Psoas muscle (tissue), 8 donors: Measurements from ENCODE around the gene SLC38A4. TPM values are rescaled to one million over a fixed set of nuclear protein-coding genes. Genes with fewer than 3 reads are reported as not detected.

Experiments used
- ATAC-seq, 4 donors: fragments of 200-7000 bp; cut with Tn5 transposase; one replicate each; pipeline ENCODE4 v1.9.1; 2020; ENCODE audit warnings: moderate library complexity in 3 of 4, mild to moderate bottlenecking in 2 of 4
- DNase-seq, 2 donors: peaks; one replicate each; pipeline ENCODE4 v3.0.0-alpha.2; 2020
- H3K27ac ChIP-seq: fragments of 200-600 bp; one replicate; pipeline ENCODE4 v1.8.0; 2022
- H3K27me3 ChIP-seq, 3 donors: fragments of 200-600 bp in 1 of 3; one replicate each; pipeline versions ENCODE4 v1.6.1 to v1.8.0; 2013 to 2022; ENCODE audit warnings: low read length in 2 of 3, mild to moderate bottlenecking in 2 of 3, moderate library complexity in 1 of 3; ENCODE audit not compliant: insufficient read depth in 3 of 3
- H3K36me3 ChIP-seq, 2 donors: fragments of 200-600 bp in 1 of 2; one replicate each; pipeline versions ENCODE4 v1.6.1 to v1.8.0; 2013 to 2022; ENCODE audit warnings: low read depth in 1 of 2, mild to moderate bottlenecking in 1 of 2, moderate library complexity in 1 of 2; ENCODE audit not compliant: insufficient read depth in 1 of 2
- H3K4me1 ChIP-seq: fragments of 200-600 bp; one replicate; pipeline ENCODE4 v1.8.0; 2022
- H3K4me3 ChIP-seq: fragments of 200-600 bp; one replicate; pipeline ENCODE4 v1.8.0; 2022; ENCODE audit warnings: mild to moderate bottlenecking
- H3K9me3 ChIP-seq: fragments of 200-600 bp; one replicate; pipeline ENCODE4 v1.8.0; 2022
- WGBS, 3 donors: extraction: QIAGEN DNeasy Blood & Tissue Kit; methylation state at CpG; one replicate each; pipeline versions ENCODE4 v1.1.6 to v1.1.7; 2013; 5-methylcytosine and 5-hydroxymethylcytosine counted together
- intact Hi-C, 2 donors: fragments of 100-400 bp; cut with DNase I; formaldehyde crosslinking; loops; one replicate each; pipeline versions ENCODE4 v1.11.0 to v1.14.2; 2022
- polyA plus RNA-seq, 3 donors: library from polyadenylated mRNA; stranded (reverse); fragments of 200-250 nt; gene quantifications; one replicate each; pipeline ENCODE4 v1.2.3, GENCODE V29; 2013
- total RNA-seq, 4 donors: library from RNA; stranded (reverse); fragmentation: NEBNext Ultra II Directional in 2 of 4; extraction: Animal tissue kit (Norgen Biotek cat#: 25700) in 2 of 4; gene quantifications; one replicate each; pipeline versions ENCODE4 v1.2.1 to v1.2.4, GENCODE V29; 2021 to 2023
- TF ChIP-seq, protein P1 (sequence below): fragments of 200-600 bp; IDR thresholded peaks from one replicate; pipeline ENCODE4 v1.8.0; 2022; ENCODE audit warnings: antibody characterized with exemption
- donor health status: healthy with polysubstance abuse.
- donor health status: DM: no; HTN: no; CAD: no; lungs with moderate emphysema.
- donor health status: Bipolar disorder and iron deficiency.
- donor health status: healthy.
- donor health status: DM: yes; HTN: yes; CAD: no.
- donor health status: DM: no; HTN: no; CAD: no.
- donor health status: DM: no; HTN: no; CAD: no.
- donor health status: DM: yes; HTN: yes; CAD: no.

The SLC38A4 gene
- total and polyA plus RNA-seq, 7 donors, result 0.31 to 25.6 (median 12.8) TPM

DNA sequence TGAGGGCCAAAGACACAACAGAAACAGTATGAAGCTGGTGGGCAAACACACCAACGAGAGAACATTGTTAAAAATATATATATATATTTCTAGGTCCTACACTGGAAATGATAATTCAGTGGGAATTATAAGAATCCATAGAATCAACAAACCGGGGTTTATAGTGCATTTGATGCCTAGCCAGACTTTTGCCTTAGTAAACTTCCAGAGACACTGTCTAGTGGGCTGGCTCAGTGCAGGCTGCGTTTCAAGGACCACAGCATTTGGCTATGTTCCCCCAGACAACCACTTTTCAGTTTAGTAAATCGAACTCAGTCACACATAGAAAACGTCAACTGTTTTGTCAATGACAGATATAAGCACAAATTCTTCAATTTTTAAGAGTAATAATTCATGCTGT is 41.9 kb downstream of the SLC38A4 start:
- peak overlapping the region; percentile 72 for H3K27ac ChIP-seq

DNA sequence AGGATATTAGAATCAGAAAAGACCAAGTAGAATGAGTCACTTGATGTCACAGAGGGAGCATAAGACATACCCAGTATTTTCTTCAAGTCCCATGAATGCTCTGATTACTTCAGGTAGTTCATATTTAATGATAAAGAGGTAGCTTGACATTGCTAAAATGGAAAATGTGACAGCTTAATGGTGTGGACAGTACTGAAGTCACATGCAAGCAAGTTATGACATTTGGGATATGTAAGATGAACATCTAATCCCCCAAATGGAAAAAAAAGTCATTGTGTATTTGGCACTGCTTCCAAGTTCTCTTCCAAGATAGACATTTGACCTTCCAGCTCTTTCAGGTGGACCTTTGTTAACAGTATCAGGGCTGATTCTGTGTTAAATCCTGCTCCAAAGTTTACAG is 45.9 kb downstream of the SLC38A4 start:
- ATAC-seq (peak in 2 of 4 donors; percentile 53 to 77), DNase-seq (no peak)
- H3K27ac ChIP-seq, result peak overlapping the region; percentile 58
- peaks cover 40% of the 10 kb centered on the region for H3K4me1 ChIP-seq
- no peaks in the 10 kb centered on the region for H3K9me3 ChIP-seq
- no peak overlapping the region for H3K4me3 ChIP-seq
- TF ChIP-seq, protein P1, sequence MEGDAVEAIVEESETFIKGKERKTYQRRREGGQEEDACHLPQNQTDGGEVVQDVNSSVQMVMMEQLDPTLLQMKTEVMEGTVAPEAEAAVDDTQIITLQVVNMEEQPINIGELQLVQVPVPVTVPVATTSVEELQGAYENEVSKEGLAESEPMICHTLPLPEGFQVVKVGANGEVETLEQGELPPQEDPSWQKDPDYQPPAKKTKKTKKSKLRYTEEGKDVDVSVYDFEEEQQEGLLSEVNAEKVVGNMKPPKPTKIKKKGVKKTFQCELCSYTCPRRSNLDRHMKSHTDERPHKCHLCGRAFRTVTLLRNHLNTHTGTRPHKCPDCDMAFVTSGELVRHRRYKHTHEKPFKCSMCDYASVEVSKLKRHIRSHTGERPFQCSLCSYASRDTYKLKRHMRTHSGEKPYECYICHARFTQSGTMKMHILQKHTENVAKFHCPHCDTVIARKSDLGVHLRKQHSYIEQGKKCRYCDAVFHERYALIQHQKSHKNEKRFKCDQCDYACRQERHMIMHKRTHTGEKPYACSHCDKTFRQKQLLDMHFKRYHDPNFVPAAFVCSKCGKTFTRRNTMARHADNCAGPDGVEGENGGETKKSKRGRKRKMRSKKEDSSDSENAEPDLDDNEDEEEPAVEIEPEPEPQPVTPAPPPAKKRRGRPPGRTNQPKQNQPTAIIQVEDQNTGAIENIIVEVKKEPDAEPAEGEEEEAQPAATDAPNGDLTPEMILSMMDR, result no peak
- H3K36me3 ChIP-seq, result peaks cover 0 to 11% of the 10 kb centered on the region in 2 donors
- no peaks in the 10 kb centered on the region for H3K27me3 ChIP-seq
- intact Hi-C loops, result loop anchor here (5.0 to 10.0 kb wide), 3 partner anchors 105 to 438 kb away; no protein-coding TSS in a partner anchor

More for the DNA sequence above, 41.9 kb downstream of the SLC38A4 start:
- DNase-seq (no peak), ATAC-seq (no peak)
- Histone ChIP-seq H3K36me3 (peaks cover 0 to 15% of the 10 kb centered on the region in 2 donors), H3K4me1 (peaks cover 49% of the 10 kb centered on the region), H3K27me3 (no peaks in the 10 kb centered on the region), H3K9me3 (no peaks in the 10 kb centered on the region), H3K4me3 (no peak overlapping the region)
- TF ChIP-seq, protein P1, result no peak
- 54 to 74% (median 57%) methylated on average over 5 of the region's 5 CpGs for WGBS, 3 donors
- intact Hi-C loops, result no loop called here

DNA sequence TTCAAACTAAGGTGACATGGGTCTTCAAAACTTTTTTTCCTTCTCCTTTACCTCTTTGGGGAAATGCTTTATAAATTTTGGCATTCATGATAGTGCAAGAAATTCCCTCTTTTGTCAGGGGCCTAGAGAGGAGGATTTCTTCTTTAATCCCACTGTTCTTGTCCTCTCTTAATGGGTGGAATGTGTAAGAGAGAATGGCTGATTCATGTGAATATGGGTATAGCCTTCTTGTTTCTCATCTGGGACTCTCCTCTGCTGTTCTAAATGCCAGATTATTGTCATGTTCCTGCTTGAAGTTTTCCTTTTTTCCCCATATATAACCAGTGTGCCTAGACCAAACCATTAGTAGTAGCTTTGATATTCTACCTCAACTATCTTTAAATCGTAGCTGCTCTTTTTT is 46.7 kb downstream of the SLC38A4 start:
- H3K36me3 ChIP-seq, result peaks cover 0 to 11% of the 10 kb centered on the region in 2 donors
- intact Hi-C loops, result loop anchor here (5.0 to 10.0 kb wide), 3 partner anchors 104 to 437 kb away; no protein-coding TSS in a partner anchor
- DNase-seq (no peak), ATAC-seq (no peak)
- no peaks in the 10 kb centered on the region for H3K9me3 ChIP-seq
- H3K4me3 ChIP-seq, result no peak overlapping the region
- peak overlapping the region; percentile 58 for H3K27ac ChIP-seq
- H3K4me1 ChIP-seq, result peaks cover 40% of the 10 kb centered on the region
- no peaks in the 10 kb centered on the region for H3K27me3 ChIP-seq
- WGBS, 3 donors, result 92 to 95% (median 92%) methylated on average over 1 of the region's 1 CpG
- TF ChIP-seq, protein P1, result no peak

DNA sequence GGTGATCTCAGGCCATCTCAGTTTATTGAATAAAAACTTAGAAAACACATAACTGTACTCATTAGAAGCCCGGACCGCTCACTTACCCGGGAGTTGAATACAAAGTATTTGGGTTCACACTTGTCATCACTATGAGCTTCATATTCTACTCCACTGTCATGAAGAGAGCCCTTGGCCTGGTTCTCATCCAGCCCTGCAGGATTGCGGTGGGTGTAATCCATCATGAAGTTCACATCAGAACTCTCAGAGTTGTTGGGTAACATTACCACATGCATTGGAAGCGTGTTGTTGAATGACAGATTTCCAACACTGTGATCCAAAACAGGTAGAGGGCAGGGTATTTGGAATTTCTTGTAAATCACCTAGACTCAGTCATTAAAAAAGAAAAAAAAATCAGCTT is 47.4 kb downstream of the SLC38A4 start:
- Histone ChIP-seq H3K27ac (peak overlapping the region; percentile 58), H3K9me3 (no peaks in the 10 kb centered on the region), H3K4me1 (peaks cover 36% of the 10 kb centered on the region), H3K36me3 (peaks cover 0 to 11% of the 10 kb centered on the region in 2 donors), H3K27me3 (no peaks in the 10 kb centered on the region), H3K4me3 (no peak overlapping the region)
- intact Hi-C loops, result loop anchor here (5.0 to 10.0 kb wide), 3 partner anchors 104 to 436 kb away; no protein-coding TSS in a partner anchor
- DNase-seq, result peak in 1 of 2 donors; percentile 14
- TF ChIP-seq, protein P1, result no peak
- 46 to 65% (median 62%) methylated on average over 5 of the region's 5 CpGs for WGBS, 3 donors
- ATAC-seq, result peak in 3 of 4 donors; percentile 55 to 92 (median 64)

DNA sequence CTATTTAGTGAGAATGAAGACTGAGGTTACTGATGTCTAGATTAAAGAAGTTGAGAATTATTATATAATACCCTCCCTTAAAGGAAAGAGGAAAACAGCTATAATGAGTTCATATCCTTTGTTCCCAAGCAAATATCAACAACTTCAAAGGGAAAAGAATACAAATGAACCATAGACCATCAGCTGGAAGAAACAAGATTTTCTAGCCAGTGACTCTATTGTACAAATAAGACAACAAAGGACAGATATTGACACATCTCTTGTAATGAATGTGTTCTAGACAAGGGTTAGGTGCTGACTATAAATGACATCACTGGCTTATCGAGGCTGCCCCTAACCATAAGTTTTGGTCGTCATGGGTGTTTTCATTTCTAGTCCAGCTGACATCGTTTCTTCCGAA is 48.2 kb downstream of the SLC38A4 start:
- TF ChIP-seq, protein P1, result no peak
- H3K4me1 ChIP-seq, result peaks cover 40% of the 10 kb centered on the region
- intact Hi-C loops, result loop anchor here (5.0 to 10.0 kb wide), 3 partner anchors 103 to 435 kb away; no protein-coding TSS in a partner anchor
- no peak for DNase-seq
- no peak overlapping the region for H3K4me3 ChIP-seq
- H3K9me3 ChIP-seq, result no peaks in the 10 kb centered on the region
- ATAC-seq, result no peak
- 45 to 56% (median 46%) methylated on average over 4 of the region's 4 CpGs for WGBS, 3 donors
- peak overlapping the region; percentile 58 for H3K27ac ChIP-seq
- no peaks in the 10 kb centered on the region for H3K27me3 ChIP-seq
- peaks cover 0 to 11% of the 10 kb centered on the region in 2 donors for H3K36me3 ChIP-seq
